ENCODE measurements around the gene NINJ1.
A peak's percentile ranks its signal among the peaks of the same experiment; 100 is the strongest.

The NINJ1 gene

GRCh38 chr9:93095205-93096130 is 38.6 kb downstream of the NINJ1 start:
- Mint-ChIP-seq H3K4me1 (peaks cover 65% of the 10 kb centered on the region), H3K27ac (peak overlapping the region; percentile 88), H3K4me3 (peak overlapping the region; percentile 81), H3K9me3 (peaks cover 7% of the 10 kb centered on the region), H3K27me3 (no peaks in the 10 kb centered on the region), H3K36me3 (peaks cover 8% of the 10 kb centered on the region)
- ATAC-seq: peak; percentile 90

DNA sequence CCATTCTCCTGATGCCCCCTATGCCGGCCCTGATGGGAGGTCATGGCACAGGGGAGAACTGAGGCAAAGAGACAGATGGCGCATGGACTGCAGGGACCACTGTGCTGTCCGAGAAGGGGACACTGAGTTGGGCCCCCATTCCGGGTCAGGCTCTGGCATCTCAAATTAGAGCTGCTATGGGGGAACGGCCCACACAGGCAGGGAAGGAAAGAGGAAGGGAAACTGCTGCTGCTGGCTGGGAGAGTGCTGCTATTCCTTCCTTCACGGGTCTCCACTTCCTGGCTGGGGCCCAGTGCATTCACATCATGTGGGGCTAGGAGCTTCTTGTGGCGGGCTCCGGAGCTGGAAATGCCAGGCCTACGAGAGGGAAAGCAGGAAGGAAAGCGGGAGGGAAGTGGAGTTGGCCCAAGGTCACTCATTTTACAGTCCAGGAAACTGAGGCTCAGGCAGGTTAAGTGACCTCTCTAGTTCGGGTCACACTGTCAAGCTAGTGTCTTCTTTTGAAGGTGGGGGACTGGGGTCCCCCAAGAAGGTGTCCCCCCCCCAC is 39.3 kb downstream of the NINJ1 start:
- ATAC-seq: peak; percentile 17
- H3K4me1 Mint-ChIP-seq: peaks cover 72% of the 10 kb centered on the region
- no peaks in the 10 kb centered on the region for H3K27me3 Mint-ChIP-seq
- H3K4me3 Mint-ChIP-seq: peak overlapping the region; percentile 81
- H3K36me3 Mint-ChIP-seq: peaks cover 6% of the 10 kb centered on the region
- peaks cover 7% of the 10 kb centered on the region for H3K9me3 Mint-ChIP-seq
- H3K27ac Mint-ChIP-seq: peak overlapping the region; percentile 88

DNA sequence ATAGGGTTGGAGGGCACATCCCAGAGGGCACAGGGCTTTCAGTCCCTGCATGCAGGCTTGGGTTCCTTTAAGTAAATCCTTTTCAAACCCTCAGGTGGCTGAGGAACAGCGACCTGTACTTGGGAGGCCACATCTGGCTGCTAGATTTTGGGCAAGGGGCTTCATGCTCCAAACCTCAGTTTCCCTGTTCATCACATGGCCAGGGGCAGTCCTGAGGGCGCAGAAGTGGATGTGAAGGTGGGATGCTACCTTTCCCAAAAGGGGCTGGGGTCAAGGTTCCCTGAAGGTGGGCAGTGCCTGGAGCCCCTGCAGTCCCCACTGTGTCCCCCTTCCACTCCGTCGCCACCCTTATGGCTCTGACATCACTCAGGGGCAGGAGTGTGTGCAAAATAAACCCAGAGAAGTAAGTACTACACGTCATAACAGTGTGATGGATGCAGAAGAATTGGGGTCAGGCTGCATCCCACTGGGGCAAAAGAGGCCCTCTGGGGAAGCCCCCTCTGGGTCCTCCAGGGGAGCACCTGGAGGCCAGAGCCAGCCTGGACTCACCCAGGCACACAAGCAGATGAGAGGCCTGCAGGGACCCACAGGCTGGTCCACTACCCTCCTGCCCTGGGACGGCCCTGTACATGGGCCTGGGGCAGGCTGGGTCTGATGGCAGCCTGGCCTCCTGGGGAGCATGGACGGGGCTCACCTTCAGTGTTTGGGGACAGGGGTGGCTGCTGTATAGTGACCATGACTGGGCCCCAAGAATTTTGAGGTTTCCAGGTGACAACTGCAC is 40.0 kb downstream of the NINJ1 start:
- peaks cover 74% of the 10 kb centered on the region for H3K4me1 Mint-ChIP-seq
- peaks cover 6% of the 10 kb centered on the region for H3K36me3 Mint-ChIP-seq
- peaks cover 7% of the 10 kb centered on the region for H3K9me3 Mint-ChIP-seq
- peak overlapping the region; percentile 81 for H3K4me3 Mint-ChIP-seq
- no peak for ATAC-seq
- H3K27me3 Mint-ChIP-seq: no peaks in the 10 kb centered on the region
- peak overlapping the region; percentile 88 for H3K27ac Mint-ChIP-seq

GRCh38 chr9:93093127-93093876 is 40.7 kb downstream of the NINJ1 start:
- peaks cover 7% of the 10 kb centered on the region for H3K9me3 Mint-ChIP-seq
- H3K36me3 Mint-ChIP-seq: peaks cover 9% of the 10 kb centered on the region
- H3K27ac Mint-ChIP-seq: peak overlapping the region; percentile 88
- no peaks in the 10 kb centered on the region for H3K27me3 Mint-ChIP-seq
- peak overlapping the region; percentile 81 for H3K4me3 Mint-ChIP-seq
- H3K4me1 Mint-ChIP-seq: peaks cover 71% of the 10 kb centered on the region
- ATAC-seq: no peak

GRCh38 chr9:93092251-93092991 is 41.6 kb downstream of the NINJ1 start:
- Mint-ChIP-seq H3K4me3 (no peak overlapping the region), H3K9me3 (peaks cover 7% of the 10 kb centered on the region), H3K36me3 (peaks cover 16% of the 10 kb centered on the region), H3K4me1 (peaks cover 63% of the 10 kb centered on the region), H3K27ac (peak overlapping the region; percentile 88), H3K27me3 (no peaks in the 10 kb centered on the region)
- ATAC-seq: no peak

GRCh38 chr9:93091453-93092081 is 42.5 kb downstream of the NINJ1 start:
- Mint-ChIP-seq H3K4me3 (no peak overlapping the region), H3K27me3 (no peaks in the 10 kb centered on the region), H3K4me1 (peaks cover 54% of the 10 kb centered on the region), H3K27ac (peak overlapping the region; percentile 88), H3K36me3 (peaks cover 23% of the 10 kb centered on the region), H3K9me3 (peaks cover 7% of the 10 kb centered on the region)
- ATAC-seq: no peak

- Mint-ChIP-seq H3K27me3 (no peaks in the 10 kb centered on the region), H3K9me3 (peaks cover 7% of the 10 kb centered on the region), H3K27ac (peak overlapping the region; percentile 88), H3K4me3 (no peak overlapping the region), H3K36me3 (peaks cover 26% of the 10 kb centered on the region), H3K4me1 (peaks cover 54% of the 10 kb centered on the region)
- ATAC-seq: no peak
These were observed 43.0 kb downstream of the NINJ1 start for GRCh38 chr9:93091056-93091452.

DNA sequence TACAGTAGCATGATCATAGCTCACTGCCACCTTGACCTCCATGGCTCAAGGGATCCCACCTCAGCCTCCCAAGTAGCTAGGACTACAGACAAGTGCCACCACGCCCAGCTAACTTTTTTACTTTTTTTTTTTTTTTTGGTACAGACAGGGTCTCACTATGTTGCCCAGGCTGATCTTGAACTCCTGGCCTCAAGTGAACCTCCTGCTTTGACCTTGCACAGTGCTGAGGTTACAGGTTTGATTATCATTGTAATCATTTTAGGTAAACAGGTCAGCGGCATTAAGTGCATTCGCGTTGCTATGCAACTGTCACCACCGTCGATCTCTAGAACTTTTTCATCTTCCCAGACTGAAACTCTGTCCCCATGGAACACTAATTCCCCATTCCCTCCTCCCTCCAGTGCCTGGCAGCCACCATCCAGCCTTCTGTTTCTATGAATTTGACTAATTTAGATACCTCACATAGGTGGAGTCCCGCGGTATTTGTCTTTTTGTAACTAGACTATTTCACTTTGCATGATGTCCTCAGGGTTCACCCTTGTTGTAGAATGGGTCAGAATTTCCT is 43.9 kb downstream of the NINJ1 start:
- Mint-ChIP-seq H3K36me3 (peaks cover 34% of the 10 kb centered on the region), H3K27ac (peak overlapping the region; percentile 31), H3K27me3 (no peaks in the 10 kb centered on the region), H3K9me3 (peaks cover 7% of the 10 kb centered on the region), H3K4me3 (no peak overlapping the region), H3K4me1 (peaks cover 54% of the 10 kb centered on the region)
- ATAC-seq: no peak

DNA sequence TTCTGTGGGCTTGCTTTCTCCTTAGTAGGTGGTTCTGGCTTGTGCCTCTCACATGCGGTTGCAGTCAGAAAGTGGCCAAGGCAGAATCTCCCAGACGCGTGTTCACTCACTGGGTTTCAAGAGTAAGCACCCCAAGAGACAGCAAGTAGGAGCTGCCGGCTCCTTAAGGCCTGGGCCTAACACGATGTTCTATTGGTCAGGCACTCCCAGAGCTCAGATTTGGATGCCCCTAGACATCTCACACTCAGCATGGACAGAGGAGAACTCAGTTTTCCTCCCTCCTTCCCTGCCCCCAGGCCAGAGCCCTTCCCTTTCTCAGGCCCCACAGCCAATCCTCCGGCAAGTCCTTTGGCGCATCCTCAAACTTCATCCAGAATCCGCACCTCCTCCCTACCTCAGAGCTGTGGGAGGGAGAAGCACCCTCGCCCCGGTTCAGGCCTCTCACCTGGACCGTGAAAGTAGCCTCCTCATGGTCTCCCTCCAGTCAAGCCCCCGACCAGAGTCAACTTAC is 44.5 kb downstream of the NINJ1 start:
- Mint-ChIP-seq H3K4me3 (no peak overlapping the region), H3K27ac (peak overlapping the region; percentile 31), H3K36me3 (peaks cover 34% of the 10 kb centered on the region), H3K4me1 (peaks cover 48% of the 10 kb centered on the region), H3K27me3 (no peaks in the 10 kb centered on the region), H3K9me3 (peaks cover 7% of the 10 kb centered on the region)
- no peak for ATAC-seq

- ATAC-seq: no peak
- peaks cover 43% of the 10 kb centered on the region for H3K4me1 Mint-ChIP-seq
- H3K9me3 Mint-ChIP-seq: peaks cover 7% of the 10 kb centered on the region
- no peaks in the 10 kb centered on the region for H3K27me3 Mint-ChIP-seq
- peaks cover 34% of the 10 kb centered on the region for H3K36me3 Mint-ChIP-seq
- H3K4me3 Mint-ChIP-seq: no peak overlapping the region
- H3K27ac Mint-ChIP-seq: peak overlapping the region; percentile 56
These were observed 45.0 kb downstream of the NINJ1 start for GRCh38 chr9:93089024-93089423.

DNA sequence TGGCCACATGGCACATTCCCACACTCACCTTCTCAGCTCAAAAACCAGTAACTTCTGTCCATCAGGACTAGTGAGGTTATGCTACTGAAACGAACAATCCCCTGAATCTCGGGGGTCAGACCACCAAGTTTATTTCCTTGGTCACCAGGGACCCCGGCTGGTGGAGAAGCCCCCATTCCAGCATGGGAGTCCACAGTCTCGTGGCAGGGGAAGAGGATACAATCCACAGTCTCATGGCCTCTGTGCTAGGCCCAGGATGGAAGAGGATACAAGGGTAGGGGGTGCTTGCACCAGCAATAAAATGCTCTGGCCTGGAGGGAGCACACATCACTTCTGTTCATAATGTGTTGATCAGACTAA is 45.4 kb downstream of the NINJ1 start:
- Mint-ChIP-seq H3K27me3 (no peaks in the 10 kb centered on the region), H3K4me3 (no peak overlapping the region), H3K36me3 (peaks cover 38% of the 10 kb centered on the region), H3K27ac (peak overlapping the region; percentile 56), H3K4me1 (peaks cover 39% of the 10 kb centered on the region), H3K9me3 (peaks cover 7% of the 10 kb centered on the region)
- ATAC-seq: no peak

DNA sequence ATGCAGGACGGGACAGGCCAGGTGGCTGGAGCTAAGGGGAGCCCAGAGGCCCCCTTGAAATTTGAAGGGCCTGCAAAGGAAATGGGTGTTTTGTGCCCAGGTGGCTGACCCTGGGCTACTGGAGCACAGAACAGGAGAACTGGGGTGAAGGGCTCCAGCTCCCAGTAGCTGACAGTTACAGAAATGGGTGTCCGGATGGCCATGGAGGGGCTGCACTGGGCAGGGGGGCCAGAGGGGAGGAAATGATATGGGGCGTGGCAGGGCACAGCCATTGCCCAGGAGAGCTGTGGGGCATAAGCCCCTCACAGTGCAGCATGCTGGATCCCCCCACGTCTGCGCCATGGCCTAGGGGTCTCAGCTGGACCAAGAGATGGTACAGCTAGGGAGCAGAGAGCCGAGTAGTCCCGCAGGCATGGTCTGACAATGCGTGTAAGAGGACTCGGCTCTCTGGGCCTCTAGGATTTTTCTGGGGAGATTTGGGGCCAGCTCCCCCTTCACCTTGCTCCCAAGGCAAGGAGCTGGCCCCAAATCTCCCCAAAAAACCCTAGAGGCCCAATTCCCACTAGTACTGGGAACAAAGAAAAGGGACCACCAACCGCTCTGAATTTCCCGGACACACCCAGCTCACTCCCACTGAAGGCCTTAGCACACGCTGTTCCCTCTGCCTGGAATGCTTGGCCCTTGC is 45.9 kb downstream of the NINJ1 start:
- H3K27me3 Mint-ChIP-seq: no peaks in the 10 kb centered on the region
- peaks cover 7% of the 10 kb centered on the region for H3K9me3 Mint-ChIP-seq
- peak overlapping the region; percentile 56 for H3K27ac Mint-ChIP-seq
- H3K4me1 Mint-ChIP-seq: peaks cover 34% of the 10 kb centered on the region
- ATAC-seq: no peak
- H3K36me3 Mint-ChIP-seq: peaks cover 41% of the 10 kb centered on the region
- no peak overlapping the region for H3K4me3 Mint-ChIP-seq

All from stimulated activated memory B cell treated with anti-CD40 and anti-IgM and Interleukin-4, amounts not matched to agents 10 μg/mL and 1 μg/mL and 100 μg/mL, for 72 hours (primary cell).